Effector memory CD8-positive, alpha-beta T cell (primary cell): ENCODE measurements around the gene ZFAND2A.

Experiments
- ATAC-seq: fragments of 150-1000 bp; cut with Tn5 transposase; replicated peaks from 2 replicates; pipeline ENCODE4 v1.10.0; 2021; ENCODE audit warnings: mild to moderate bottlenecking, moderate library complexity
- DNase-seq, 3 experiments: peaks; one replicate each; pipeline ENCODE4 v3.0.0; 2021
- H3K27ac Mint-ChIP-seq, 2 donors: one replicate each; pipeline ENCODE4 v1.8.0; 2022; ENCODE audit warnings: mild to moderate bottlenecking in 2 of 2, mixed read lengths in 2 of 2, moderate library complexity in 2 of 2
- H3K27me3 Mint-ChIP-seq, 2 donors: one replicate each; pipeline ENCODE4 v1.8.0; 2022; ENCODE audit warnings: mixed read lengths in 2 of 2
- H3K36me3 Mint-ChIP-seq: one replicate; pipeline ENCODE4 v1.8.0; 2022; ENCODE audit warnings: mild to moderate bottlenecking, moderate library complexity, mixed read lengths; ENCODE audit not compliant: insufficient read depth
- H3K4me1 Mint-ChIP-seq, 2 donors: one replicate each; pipeline ENCODE4 v1.8.0; 2022; ENCODE audit warnings: low read depth in 2 of 2, mixed read lengths in 2 of 2
- H3K4me3 Mint-ChIP-seq, 2 donors: one replicate each; pipeline ENCODE4 v1.8.0; 2022; ENCODE audit warnings: mild to moderate bottlenecking in 2 of 2, mixed read lengths in 2 of 2, moderate library complexity in 2 of 2
- H3K9me3 Mint-ChIP-seq, 2 donors: one replicate each; pipeline ENCODE4 v1.8.0; 2022; ENCODE audit warnings: mixed read lengths in 2 of 2

Gene ZFAND2A

DNA sequence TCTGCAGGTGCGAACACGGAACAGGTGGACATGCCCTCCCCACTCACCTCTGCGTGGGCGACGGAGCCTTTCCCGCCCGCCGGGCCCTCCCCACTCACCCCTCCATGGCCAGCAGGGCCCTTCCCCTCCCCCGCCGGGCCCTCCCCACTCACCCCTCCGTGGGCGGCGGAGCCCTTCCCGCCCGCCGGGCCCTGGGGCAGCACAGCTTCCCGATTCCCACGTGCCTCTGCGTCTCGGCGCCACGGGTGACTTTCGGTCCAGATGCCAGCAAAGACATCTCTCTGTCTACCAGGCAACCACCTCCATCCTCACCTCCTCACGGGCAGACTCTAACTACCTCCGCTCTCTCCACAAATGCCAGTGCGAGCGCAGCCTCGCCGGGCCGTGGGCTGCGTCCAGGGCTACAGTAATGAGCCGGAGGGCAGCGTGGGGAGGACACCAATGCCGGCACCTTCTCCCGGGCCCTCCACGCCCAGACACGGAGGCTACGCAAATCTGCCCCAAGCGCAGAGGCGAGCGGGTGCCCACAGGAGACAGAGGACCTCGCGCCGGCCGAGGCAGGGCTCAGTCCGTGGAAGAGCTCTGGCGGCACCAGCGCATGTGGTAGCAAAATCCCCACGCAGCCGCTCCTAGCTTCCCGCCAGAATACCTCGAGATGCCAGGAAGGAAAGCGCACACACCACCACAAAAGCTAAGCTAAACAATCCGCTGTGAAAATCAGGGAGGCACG lies 50.2 kb downstream of the ZFAND2A start:
- H3K4me1 Mint-ChIP-seq = no peaks in the 10 kb centered on the region

DNA sequence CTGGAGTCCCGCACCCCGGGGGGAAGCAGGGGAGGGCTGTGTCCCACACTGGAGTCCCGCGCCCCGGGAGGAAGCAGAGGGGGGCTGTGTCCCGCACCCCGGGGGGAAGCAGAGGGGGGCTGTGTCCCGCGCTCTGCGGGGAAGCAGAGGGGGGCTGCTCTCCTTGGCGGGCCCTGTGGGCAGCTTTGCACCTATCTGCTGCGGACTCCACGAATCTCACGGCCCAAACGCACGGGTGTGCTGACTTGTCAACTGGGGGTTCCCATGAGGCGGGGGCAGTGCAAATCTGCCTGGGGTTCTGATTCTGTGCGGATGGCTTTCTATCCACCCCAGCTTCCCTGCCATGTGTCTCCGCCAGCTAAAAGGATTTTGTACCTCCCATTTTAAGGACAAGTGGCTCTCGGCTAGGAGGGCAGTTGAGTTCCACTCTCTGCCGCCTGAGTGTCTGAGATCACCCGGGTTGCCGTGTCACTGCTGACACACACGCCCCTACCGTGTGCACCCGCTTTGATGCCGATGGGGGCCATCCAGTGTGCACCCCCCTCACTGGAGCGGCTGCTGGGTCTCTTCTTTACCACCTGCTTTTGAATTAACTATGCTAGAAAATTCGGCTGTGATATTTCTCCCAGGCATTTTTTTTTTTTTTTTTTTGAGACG lies 51.6 kb downstream of the ZFAND2A start:
- ATAC-seq (no peak), DNase-seq (no peak)
- peaks cover 5% of the 10 kb centered on the region for H3K36me3 Mint-ChIP-seq
- H3K27ac Mint-ChIP-seq = no peak overlapping the region
- H3K4me3 Mint-ChIP-seq = no peak overlapping the region
- H3K4me1 Mint-ChIP-seq = peaks cover 4 to 6% of the 10 kb centered on the region in 2 donors
- no peaks in the 10 kb centered on the region for H3K27me3 Mint-ChIP-seq
- H3K9me3 Mint-ChIP-seq = no peaks in the 10 kb centered on the region

More for the DNA sequence above, 50.2 kb downstream of the ZFAND2A start:
- ATAC-seq = no peak
- no peak overlapping the region for H3K27ac Mint-ChIP-seq
- no peaks in the 10 kb centered on the region for H3K9me3 Mint-ChIP-seq
- H3K4me3 Mint-ChIP-seq = no peak overlapping the region
- no peaks in the 10 kb centered on the region for H3K27me3 Mint-ChIP-seq
- H3K36me3 Mint-ChIP-seq = peaks cover 5% of the 10 kb centered on the region
- DNase-seq = no peak

DNA sequence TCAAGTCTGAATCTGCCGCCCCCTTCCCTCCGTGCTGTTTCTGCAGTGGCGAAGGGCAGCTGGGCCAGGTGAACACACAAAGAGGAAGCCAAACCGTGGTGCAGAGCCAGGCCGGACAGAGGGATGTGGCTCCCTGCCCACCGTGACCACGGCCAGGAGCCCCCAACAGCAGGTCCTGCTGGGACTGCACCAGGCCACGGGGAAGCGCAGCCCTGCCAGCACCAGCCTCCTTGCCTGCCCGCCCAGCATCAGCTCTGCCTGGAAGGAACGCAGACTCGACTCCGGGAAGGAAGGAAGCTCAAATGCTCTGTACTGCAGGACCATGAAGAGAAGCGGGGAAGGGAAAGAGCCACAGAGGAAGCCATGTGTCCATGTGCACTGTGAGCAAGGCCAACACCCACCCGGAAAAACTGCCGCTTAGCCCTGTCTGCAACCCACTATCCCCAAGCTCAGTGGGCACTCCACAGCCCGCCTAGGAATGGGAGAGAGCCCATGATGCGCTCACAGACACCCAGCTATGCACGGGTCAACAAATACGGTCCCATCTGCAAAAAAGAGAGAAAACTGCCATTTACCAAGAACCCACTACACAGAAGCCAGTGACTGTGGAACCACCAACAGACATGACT lies 53.1 kb downstream of the ZFAND2A start:
- no peak for ATAC-seq
- Mint-ChIP-seq H3K36me3 (peaks cover 5% of the 10 kb centered on the region), H3K27ac (no peak overlapping the region), H3K4me3 (no peak overlapping the region), H3K4me1 (peaks cover 9 to 11% of the 10 kb centered on the region in 2 donors), H3K27me3 (no peaks in the 10 kb centered on the region), H3K9me3 (no peaks in the 10 kb centered on the region)
- no peak for DNase-seq

DNA sequence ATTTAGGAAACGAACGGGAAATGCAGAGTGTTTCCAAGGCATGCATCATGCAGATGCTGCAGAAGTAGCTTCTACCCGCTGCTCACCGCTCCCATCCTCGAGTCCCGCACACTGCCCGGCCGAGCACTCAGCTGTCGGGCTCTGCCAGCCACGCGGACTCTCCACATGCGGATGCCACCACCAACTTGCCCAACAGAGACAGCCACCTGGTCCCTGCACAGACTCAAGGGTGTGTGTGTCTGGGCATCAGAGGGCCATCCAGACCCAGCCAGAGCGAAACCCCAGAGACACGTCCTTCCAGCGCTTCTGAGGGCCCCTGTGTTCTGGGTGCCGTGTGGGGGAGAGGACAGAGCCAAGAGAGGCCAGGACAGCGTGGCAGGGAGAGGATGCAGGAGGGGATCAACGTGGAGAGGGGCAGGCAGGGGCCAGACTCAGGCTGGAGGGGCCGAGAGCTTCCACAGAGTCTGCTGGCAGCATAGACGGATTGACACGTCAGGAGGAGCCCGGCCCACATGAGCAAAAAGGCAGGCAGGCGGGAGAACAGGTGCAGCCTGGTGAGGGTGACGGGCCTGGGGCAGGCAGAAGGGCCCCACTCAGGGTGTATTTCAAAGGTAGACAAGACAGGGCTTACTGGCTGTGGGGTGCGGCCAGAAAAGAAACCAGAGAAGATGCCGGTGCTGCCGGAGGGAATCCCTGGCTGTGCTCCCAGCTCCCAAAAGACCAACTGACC lies 53.8 kb downstream of the ZFAND2A start:
- no peak for DNase-seq
- H3K4me3 Mint-ChIP-seq = no peak overlapping the region

DNA sequence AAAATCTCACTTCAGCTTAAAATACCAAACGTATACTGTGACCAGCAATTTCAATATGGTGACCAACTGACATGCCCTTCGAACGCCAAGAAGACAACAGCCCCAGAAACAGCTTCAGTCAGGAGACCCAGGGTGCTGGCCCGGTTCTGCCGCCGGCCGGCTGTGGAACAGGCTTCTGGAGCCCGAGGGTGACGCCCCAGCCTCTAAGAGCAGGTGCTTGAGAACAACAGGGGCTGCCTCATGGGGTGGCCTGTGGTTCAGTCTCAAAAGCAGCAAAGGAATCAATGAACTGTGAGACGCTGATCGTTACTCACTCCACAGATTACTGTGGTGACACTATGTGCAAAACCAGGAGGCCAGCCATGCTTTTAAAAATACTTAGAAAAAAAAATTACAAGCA lies 54.8 kb downstream of the ZFAND2A start:
- Mint-ChIP-seq H3K9me3 (no peaks in the 10 kb centered on the region), H3K27me3 (no peaks in the 10 kb centered on the region), H3K27ac (peak overlapping the region in 1 of 2 donors; percentile 77), H3K4me1 (peaks cover 9 to 11% of the 10 kb centered on the region in 2 donors), H3K36me3 (peaks cover 5% of the 10 kb centered on the region), H3K4me3 (no peak overlapping the region)
- DNase-seq (no peak), ATAC-seq (no peak)

More for the DNA sequence above, 53.8 kb downstream of the ZFAND2A start:
- Mint-ChIP-seq H3K27ac (no peak overlapping the region), H3K4me1 (peaks cover 9 to 11% of the 10 kb centered on the region in 2 donors), H3K36me3 (peaks cover 5% of the 10 kb centered on the region), H3K9me3 (no peaks in the 10 kb centered on the region), H3K27me3 (no peaks in the 10 kb centered on the region)
- ATAC-seq = no peak

DNA sequence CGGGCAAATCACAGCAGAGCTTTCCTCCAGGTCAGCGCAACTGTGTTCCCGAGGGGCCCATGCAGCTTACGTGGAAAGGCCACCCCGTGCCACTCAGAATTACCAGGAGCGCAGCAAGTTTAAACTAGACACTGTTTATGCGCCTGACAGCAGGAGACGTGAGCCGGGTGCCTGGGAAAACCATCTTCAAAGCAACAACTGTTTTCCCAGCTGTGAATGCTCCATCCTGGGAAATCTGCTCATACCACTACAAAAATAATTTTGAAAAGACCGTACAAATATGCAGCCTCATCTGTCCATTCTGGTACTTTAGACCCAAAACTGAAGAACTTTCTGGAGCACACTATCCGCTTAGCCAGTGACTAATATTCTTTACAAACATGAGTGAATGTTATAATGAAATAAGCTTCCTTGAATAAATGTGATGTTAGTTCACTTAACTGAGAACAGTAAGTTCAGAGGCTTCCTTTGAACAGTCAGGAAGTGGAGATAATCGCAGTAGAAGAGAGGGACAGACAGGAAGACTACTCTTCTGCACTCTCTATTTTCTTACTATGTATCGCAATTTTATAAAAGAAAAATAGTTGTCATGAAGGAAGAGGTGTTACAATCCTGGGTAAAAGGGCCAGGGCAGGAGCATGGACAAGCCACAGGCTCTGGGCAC lies 55.3 kb downstream of the ZFAND2A start:
- Mint-ChIP-seq H3K27ac (peak overlapping the region; percentile 46 to 77), H3K9me3 (no peaks in the 10 kb centered on the region), H3K36me3 (peaks cover 5% of the 10 kb centered on the region), H3K4me3 (peak overlapping the region in 1 of 2 donors; percentile 79), H3K4me1 (peaks cover 9 to 11% of the 10 kb centered on the region in 2 donors), H3K27me3 (no peaks in the 10 kb centered on the region)
- ATAC-seq (no peak), DNase-seq (no peak)

DNA sequence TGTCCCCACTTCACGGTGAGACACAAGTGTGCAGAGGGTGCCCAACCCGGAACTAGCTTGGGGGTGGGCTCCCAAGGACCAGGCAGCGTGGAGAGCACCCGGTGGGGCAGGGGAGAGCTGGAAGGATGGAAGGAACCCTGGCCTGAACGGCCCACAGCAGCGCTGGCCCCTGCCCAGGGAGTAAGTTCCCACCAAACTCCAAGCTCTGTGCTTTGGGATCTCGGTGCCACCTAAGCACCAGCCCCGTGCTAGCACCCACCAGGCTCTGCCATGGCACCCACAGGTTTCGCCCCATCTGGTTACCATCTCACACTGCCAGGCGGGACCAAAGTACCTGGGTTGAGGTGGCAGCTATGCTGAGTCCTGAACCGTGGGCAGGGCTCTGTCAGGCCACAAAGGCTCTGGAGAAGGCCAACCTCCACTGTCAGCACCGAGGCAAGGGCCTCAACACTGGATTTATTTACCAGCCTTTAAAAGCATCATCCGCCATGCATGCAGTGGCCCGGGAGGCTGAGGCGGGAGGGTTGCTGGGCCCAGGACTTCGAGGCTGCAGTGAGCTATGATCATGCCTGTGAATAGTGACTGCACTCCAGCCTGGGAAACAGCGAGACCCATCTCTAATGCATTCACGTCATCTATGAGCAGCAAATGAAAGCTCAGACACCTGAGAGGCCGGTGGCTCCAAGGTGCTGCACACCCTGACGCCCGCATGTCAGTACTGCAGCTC lies 56.0 kb downstream of the ZFAND2A start:
- peak overlapping the region; percentile 79 to 81 for H3K4me3 Mint-ChIP-seq
- no peaks in the 10 kb centered on the region for H3K9me3 Mint-ChIP-seq
- DNase-seq (no peak), ATAC-seq (peak; percentile 19)
- peaks cover 9 to 11% of the 10 kb centered on the region in 2 donors for H3K4me1 Mint-ChIP-seq
- no peaks in the 10 kb centered on the region for H3K27me3 Mint-ChIP-seq
- peaks cover under 1% of the 10 kb centered on the region for H3K36me3 Mint-ChIP-seq
- peak overlapping the region; percentile 46 to 77 for H3K27ac Mint-ChIP-seq

DNA sequence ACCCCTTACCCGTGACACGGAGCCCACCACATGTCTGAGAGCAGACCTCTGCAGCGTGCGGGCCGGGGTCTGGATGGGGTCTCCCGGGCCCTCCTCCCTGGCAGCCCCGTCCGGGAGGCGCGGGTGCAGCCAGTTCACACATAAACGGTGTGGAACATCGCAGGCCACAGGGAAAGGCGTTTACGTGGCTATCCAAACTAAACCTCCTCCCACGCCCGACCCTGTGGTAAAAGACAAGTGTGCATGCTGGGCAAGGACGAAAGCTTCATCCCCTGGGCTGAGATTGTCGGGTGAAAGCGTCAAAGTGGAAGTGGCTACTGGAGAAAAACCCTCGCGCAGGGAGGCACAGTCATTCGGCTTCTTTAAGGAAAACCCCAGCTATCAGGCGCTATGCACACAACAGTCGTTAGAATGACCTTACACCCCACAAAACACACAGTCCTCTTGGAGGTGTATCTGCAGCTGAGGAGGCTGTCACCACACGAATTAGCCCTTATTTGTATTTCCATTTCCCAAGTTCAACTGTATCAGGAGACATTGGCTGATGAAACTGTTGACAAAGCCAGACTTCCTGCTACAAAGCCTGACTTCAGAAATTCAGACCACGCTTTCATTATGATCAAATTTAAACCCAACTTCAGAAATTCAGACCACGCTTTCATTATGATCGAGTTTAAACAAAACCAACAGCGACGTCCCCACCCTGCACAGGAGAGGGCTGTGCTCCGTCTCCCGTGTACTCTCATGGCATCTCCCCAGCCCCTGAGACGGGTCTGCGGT lies 56.8 kb downstream of the ZFAND2A start:
- H3K4me1 Mint-ChIP-seq = peaks cover 9 to 11% of the 10 kb centered on the region in 2 donors
- H3K27me3 Mint-ChIP-seq = no peaks in the 10 kb centered on the region
- peak overlapping the region; percentile 79 to 81 for H3K4me3 Mint-ChIP-seq
- H3K27ac Mint-ChIP-seq = peak overlapping the region; percentile 46 to 77
- peak; percentile 75 for ATAC-seq
- DNase-seq = no peak
- no peaks in the 10 kb centered on the region for H3K36me3 Mint-ChIP-seq
- no peaks in the 10 kb centered on the region for H3K9me3 Mint-ChIP-seq
